Body of pancreas (tissue), 4 donors: ENCODE data around the gene CAMK2G.

Experiments used
- POLR2A ChIP-seq, 3 donors: fragments of 450-650 bp; IDR thresholded peaks; one replicate each; pipeline ENCODE4 v1.6.1; 2016; ENCODE audit warnings: antibody characterized with exemption in 3 of 3, mild to moderate bottlenecking in 2 of 3
- TF ChIP-seq, protein P1 (sequence below), 7 experiments: fragments of 450-650 bp in 4 of 7; fragments of 200-600 bp in 3 of 7; sonication (generic) in 3 of 7; IDR thresholded peaks; one replicate each; pipeline ENCODE4 v1.5.1; 2016 to 2019; ENCODE audit warnings: antibody characterized with exemption in 7 of 7

DNA sequence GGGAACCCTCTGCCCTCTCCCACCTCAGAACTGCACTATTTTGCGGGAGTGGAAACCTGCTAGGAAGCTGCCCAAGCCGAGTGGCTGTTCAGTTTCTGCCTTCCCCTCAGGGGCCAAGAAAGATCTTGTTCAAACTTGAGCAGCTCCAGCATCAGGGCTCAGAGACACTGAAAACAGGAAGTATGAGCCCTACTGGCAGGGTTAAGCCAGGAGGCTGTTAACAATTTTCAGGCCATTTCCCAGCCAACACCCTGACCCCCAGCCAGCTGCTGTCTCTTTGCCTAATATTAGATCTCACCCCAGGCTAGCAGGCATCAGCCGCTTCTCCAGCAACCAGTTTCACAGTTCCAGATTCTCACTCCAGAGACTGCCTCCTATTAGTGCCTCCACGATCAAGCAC is 45.7 kb upstream of the CAMK2G start:
- TF ChIP-seq, protein P1, sequence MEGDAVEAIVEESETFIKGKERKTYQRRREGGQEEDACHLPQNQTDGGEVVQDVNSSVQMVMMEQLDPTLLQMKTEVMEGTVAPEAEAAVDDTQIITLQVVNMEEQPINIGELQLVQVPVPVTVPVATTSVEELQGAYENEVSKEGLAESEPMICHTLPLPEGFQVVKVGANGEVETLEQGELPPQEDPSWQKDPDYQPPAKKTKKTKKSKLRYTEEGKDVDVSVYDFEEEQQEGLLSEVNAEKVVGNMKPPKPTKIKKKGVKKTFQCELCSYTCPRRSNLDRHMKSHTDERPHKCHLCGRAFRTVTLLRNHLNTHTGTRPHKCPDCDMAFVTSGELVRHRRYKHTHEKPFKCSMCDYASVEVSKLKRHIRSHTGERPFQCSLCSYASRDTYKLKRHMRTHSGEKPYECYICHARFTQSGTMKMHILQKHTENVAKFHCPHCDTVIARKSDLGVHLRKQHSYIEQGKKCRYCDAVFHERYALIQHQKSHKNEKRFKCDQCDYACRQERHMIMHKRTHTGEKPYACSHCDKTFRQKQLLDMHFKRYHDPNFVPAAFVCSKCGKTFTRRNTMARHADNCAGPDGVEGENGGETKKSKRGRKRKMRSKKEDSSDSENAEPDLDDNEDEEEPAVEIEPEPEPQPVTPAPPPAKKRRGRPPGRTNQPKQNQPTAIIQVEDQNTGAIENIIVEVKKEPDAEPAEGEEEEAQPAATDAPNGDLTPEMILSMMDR (IDR thresholded peaks at IDR 0.05), result no peak
- no peak for TF ChIP-seq POLR2A (IDR thresholded peaks at IDR 0.05)
